Measurements from ENCODE around the gene ODC1. TPM values are rescaled to one million over a fixed set of nuclear protein-coding genes. Genes with fewer than 3 reads are reported as not detected.

Gene ODC1
- total RNA-seq, 1 experiment from 2014 or later, result 46.6 TPM

DNA sequence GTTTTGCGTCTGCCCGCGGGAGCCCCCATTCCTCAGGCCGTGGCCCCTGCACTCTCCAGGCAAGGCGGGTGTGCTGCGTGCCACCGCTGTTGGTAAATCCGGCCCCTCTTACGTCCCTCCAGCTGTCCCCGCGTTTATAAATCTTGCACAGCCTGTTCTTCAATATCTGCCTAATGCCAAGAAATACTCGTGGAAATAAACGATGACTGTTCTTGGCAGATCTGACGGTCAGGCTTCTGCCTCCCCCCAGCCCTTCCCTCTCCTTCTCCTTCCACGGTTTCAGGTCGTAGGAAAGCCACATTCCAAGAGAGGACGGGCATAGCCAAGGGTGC is 20.5 kb downstream of the ODC1 start (continued):
- TF ChIP-seq, protein P1, sequence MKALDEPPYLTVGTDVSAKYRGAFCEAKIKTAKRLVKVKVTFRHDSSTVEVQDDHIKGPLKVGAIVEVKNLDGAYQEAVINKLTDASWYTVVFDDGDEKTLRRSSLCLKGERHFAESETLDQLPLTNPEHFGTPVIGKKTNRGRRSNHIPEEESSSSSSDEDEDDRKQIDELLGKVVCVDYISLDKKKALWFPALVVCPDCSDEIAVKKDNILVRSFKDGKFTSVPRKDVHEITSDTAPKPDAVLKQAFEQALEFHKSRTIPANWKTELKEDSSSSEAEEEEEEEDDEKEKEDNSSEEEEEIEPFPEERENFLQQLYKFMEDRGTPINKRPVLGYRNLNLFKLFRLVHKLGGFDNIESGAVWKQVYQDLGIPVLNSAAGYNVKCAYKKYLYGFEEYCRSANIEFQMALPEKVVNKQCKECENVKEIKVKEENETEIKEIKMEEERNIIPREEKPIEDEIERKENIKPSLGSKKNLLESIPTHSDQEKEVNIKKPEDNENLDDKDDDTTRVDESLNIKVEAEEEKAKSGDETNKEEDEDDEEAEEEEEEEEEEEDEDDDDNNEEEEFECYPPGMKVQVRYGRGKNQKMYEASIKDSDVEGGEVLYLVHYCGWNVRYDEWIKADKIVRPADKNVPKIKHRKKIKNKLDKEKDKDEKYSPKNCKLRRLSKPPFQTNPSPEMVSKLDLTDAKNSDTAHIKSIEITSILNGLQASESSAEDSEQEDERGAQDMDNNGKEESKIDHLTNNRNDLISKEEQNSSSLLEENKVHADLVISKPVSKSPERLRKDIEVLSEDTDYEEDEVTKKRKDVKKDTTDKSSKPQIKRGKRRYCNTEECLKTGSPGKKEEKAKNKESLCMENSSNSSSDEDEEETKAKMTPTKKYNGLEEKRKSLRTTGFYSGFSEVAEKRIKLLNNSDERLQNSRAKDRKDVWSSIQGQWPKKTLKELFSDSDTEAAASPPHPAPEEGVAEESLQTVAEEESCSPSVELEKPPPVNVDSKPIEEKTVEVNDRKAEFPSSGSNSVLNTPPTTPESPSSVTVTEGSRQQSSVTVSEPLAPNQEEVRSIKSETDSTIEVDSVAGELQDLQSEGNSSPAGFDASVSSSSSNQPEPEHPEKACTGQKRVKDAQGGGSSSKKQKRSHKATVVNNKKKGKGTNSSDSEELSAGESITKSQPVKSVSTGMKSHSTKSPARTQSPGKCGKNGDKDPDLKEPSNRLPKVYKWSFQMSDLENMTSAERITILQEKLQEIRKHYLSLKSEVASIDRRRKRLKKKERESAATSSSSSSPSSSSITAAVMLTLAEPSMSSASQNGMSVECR (CRISPR knock-in tag; IDR thresholded peaks at IDR 0.05; ENCODE audit: borderline replicate concordance), result no peak
- TF ChIP-seq, protein P2, sequence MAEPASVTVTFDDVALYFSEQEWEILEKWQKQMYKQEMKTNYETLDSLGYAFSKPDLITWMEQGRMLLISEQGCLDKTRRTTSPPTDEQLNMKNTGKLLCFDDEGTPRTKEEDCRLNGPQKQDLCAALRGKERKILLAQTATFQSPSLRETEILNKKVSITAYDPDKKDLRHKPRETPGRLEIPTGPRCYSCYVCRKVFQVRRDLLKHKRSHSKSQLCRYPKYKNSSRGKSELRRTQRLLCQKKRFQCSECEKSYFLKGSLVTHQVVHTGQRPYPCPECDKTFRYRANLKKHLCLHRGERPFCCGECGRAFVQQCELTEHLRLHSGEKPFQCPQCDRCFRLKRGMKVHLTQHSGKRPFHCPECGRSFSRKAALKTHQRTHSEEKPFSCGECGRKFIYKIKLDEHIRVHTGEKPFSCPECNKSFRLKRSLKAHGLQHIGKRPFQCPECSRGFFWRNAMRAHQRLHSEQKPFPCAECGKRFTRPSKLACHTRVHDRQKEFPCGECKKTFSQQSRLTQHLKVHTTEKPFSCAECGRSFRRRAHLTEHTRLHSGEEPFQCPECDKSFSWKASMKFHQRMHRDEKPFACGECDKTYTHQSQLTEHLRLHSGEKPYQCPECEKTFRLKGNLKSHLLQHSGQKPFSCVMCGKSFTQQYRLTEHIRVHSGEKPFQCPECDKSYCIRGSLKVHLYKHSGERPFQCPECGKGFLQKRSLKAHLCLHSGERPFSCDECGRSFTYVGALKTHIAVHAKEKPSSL (CRISPR knock-in tag; conservative IDR thresholded peaks at IDR 0.05), result no peak
- TF ChIP-seq ZBTB21 (CRISPR knock-in tag; IDR thresholded peaks at IDR 0.05; ENCODE audit: borderline replicate concordance) (no peak), NR2C2 (CRISPR knock-in tag; IDR thresholded peaks at IDR 0.05) (no peak), ZNF396 (CRISPR knock-in tag; IDR thresholded peaks at IDR 0.05; ENCODE audit: borderline replicate concordance) (no peak), ZNF512 (CRISPR knock-in tag; IDR thresholded peaks at IDR 0.05; ENCODE audit: borderline replicate concordance) (no peak), E2F1 (CRISPR knock-in tag; IDR thresholded peaks at IDR 0.05) (no peak), ETV6 (CRISPR knock-in tag; IDR thresholded peaks at IDR 0.05) (no peak), JAZF1 (CRISPR knock-in tag; IDR thresholded peaks at IDR 0.05) (no peak), EMX1 (CRISPR knock-in tag; IDR thresholded peaks at IDR 0.05) (no peak)

- DNase-seq (ENCODE audit: low spot score) (no peak), ATAC-seq (no peak)
- Mint-ChIP-seq H3K9me3 (no peaks in the 10 kb centered on the region), H3K27me3 (ENCODE audit: low read depth) (no peaks in the 10 kb centered on the region; the same call in 1 of the 2 replicates), H3K27ac (no peak overlapping the region; the same call in 1 of the 2 replicates), H3K4me1 (no peaks in the 10 kb centered on the region), H3K36me3 (no peaks in the 10 kb centered on the region), H3K4me3 (no peak overlapping the region)
- no peak for TF ChIP-seq EMX1 (CRISPR knock-in tag; IDR thresholded peaks at IDR 0.05)
- CTCF ChIA-PET, result interaction anchor here (1.0 to 1.2 kb wide), 2 partner anchors 8 to 18 kb away, joined by 3 read pairs; no protein-coding TSS in a partner anchor
- POLR2A ChIA-PET, result no interaction called here
These were observed 21.2 kb downstream of the ODC1 start for GRCh38 chr2:10426726-10427617.

DNA sequence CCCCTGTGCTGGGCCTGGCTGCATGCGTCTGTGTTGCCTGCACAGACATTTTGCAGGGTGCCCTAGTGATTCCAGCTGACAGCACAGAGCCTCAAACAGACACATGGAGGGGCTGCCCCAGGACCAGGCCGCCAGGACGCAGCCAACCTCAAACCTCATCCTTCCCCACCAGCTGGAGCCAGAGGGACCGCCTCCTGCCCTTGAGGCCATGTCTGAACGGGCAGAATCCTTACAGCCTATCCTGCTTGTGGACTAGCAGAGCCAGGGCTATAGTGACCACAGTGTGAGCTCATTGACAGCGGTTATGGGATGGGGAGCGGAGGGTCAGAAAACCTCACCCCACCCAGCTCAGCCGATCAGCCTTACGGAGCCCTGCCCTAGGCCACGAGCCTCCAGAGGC is 22.4 kb downstream of the ODC1 start:
- ATAC-seq, result no peak
- DNase-seq (ENCODE audit: low spot score), result no peak
- H3K27me3 Mint-ChIP-seq (ENCODE audit: low read depth), result no peaks in the 10 kb centered on the region
- CTCF ChIA-PET, result interaction anchor here (1.2 to 3.0 kb wide), 2 partner anchors 9 to 17 kb away, joined by 3 to 16 read pairs; no protein-coding TSS in a partner anchor
- no peaks in the 10 kb centered on the region for H3K9me3 Mint-ChIP-seq
- H3K4me3 Mint-ChIP-seq, result no peak overlapping the region
- POLR2A ChIA-PET, result no interaction called here
- H3K4me1 Mint-ChIP-seq, result no peaks in the 10 kb centered on the region
- TF ChIP-seq FOXP4 (CRISPR knock-in tag; IDR thresholded peaks at IDR 0.05) (no peak), PRRX2 (CRISPR knock-in tag; IDR thresholded peaks at IDR 0.05) (no peak), MYBL2 (CRISPR knock-in tag; IDR thresholded peaks at IDR 0.05) (no peak)
- H3K27ac Mint-ChIP-seq, result no peak overlapping the region
- H3K36me3 Mint-ChIP-seq, result no peaks in the 10 kb centered on the region
